K562 (cell line): ENCODE data around the gene NR4A2. TPM values are rescaled to one million over a fixed set of nuclear protein-coding genes. Genes with fewer than 3 reads are reported as not detected.

Experiments
- ARNT ChIP-seq, 2 experiments: fragments of 450-650 bp; IDR thresholded peaks; 2 replicates each; pipeline ENCODE4 v1.6.1; 2016; ENCODE audit warnings: mild to moderate bottlenecking in 1 of 2
- CXXC5 ChIP-seq: fragments of 250-450 bp; sonication (Bioruptor Pico); IDR thresholded peaks from 2 replicates; pipeline ENCODE4 v1.8.0; 2022; ENCODE audit warnings: inconsistent platforms, mild to moderate bottlenecking, moderate library complexity
- FOXA1 ChIP-seq: fragments of 450-650 bp; IDR thresholded peaks from 2 replicates; pipeline ENCODE4 v1.6.1; 2016; ENCODE audit warnings: mild to moderate bottlenecking, borderline replicate concordance
- HOMEZ ChIP-seq: fragments of 250-450 bp; sonication (Bioruptor Pico); IDR thresholded peaks from 2 replicates; pipeline ENCODE4 v1.4.0; 2020; ENCODE audit warnings: mild to moderate bottlenecking, moderate library complexity
- KLF13 ChIP-seq: fragments of 450-650 bp; IDR thresholded peaks from 2 replicates; pipeline ENCODE4 v1.6.1; 2016; ENCODE audit warnings: missing genetic modification characterization, low read depth, mild to moderate bottlenecking, missing compliant biosample characterization, moderate library complexity, borderline replicate concordance
- MTF1 ChIP-seq: fragments of 250-450 bp; sonication (Bioruptor Pico); IDR thresholded peaks from 2 replicates; pipeline ENCODE4 v1.9.0; 2021; ENCODE audit warnings: moderate library complexity, mild to moderate bottlenecking, inconsistent platforms, borderline replicate concordance
- POLR2H ChIP-seq: IDR thresholded peaks from 2 replicates; pipeline ENCODE4 v1.6.1; 2016; ENCODE audit warnings: missing genetic modification characterization, low read depth, mild to moderate bottlenecking, control low read depth, missing compliant biosample characterization, moderate library complexity
- SMARCA4 ChIP-seq: fragments of 450-650 bp; IDR thresholded peaks from 2 replicates; pipeline ENCODE4 v1.6.1; 2016
- STAG1 ChIP-seq: sonication (generic); formaldehyde crosslinking; IDR thresholded peaks from 2 replicates; pipeline ENCODE4 v1.5.0; 2020; ENCODE audit warnings: missing genetic modification reagents, borderline replicate concordance
- THAP7 ChIP-seq: fragments of 250-450 bp; sonication (Bioruptor Pico); IDR thresholded peaks from 2 replicates; pipeline ENCODE4 v1.5.0; 2021
- ZBTB49 ChIP-seq: sonication (generic); formaldehyde crosslinking; IDR thresholded peaks from 2 replicates; pipeline ENCODE4 v1.8.0; 2022; ENCODE audit warnings: missing genetic modification reagents, mild to moderate bottlenecking, borderline replicate concordance
- ZHX1 ChIP-seq: fragments of 150-350 bp; conservative IDR thresholded peaks from 2 replicates; pipeline ENCODE4 v1.6.1; 2014; ENCODE audit warnings: low read length
- polyA plus RNA-seq, 8 experiments: library from polyadenylated mRNA; depleted of rRNA in 4 of 8; stranded (reverse) in 5 of 8; unstranded in 3 of 8; fragments of >200 nt; fragmentation: Nextera tagmentation in 2 of 8; fragmentation: Illumina TruSeq in 1 of 8; extraction: Ambion mirVana in 2 of 8; extraction: Trizol in 1 of 8; gene quantifications; 2 replicates each; pipeline versions ENCODE4 v1.2.1 to v1.2.3, GENCODE V29; 2011 to 2014; ENCODE audit warnings: inconsistent platforms in 1 of 8, missing spikeins in 1 of 8
- total RNA-seq, 7 experiments: library from RNA; depleted of rRNA in 6 of 7; stranded (reverse); fragments of >200 nt in 6 of 7; fragmentation: Illumina TruSeq in 2 of 7; extraction: Trizol in 2 of 7; gene quantifications; 2 replicates each; pipeline versions ENCODE4 v1.2.1 to v1.2.3, GENCODE V29; 2011 to 2021; ENCODE audit warnings: low replicate concordance in 1 of 7
- TF ChIP-seq, protein P1 (sequence below): fragments of 250-450 bp; sonication (Bioruptor Pico); IDR thresholded peaks from 2 replicates; pipeline ENCODE4 v1.8.0; 2022; ENCODE audit warnings: moderate library complexity, mild to moderate bottlenecking, inconsistent platforms
- TF ChIP-seq, protein P2 (sequence below): fragments of 250-450 bp; sonication (Bioruptor Pico); IDR thresholded peaks from 2 replicates; pipeline ENCODE4 v1.8.0; 2022; ENCODE audit warnings: moderate library complexity, mild to moderate bottlenecking, inconsistent platforms
- TF ChIP-seq, protein P3 (sequence below), 2 experiments: fragments of 450-650 bp; IDR thresholded peaks; 2 replicates each; pipeline ENCODE4 v1.6.1; 2016

NR4A2 gene
- total and polyA plus RNA-seq, 9 of the 15 experiments (the other 6 are each of a cell fraction or from before 2014, with no cell fraction given), result 0.94 to 5.1 (median 1.3) TPM

GRCh38 chr2:156341452-156342253 is 9.1 kb upstream of the NR4A2 start (continued):
- TF ChIP-seq SMARCA4 (no peak), HOMEZ (no peak), FOXA1 (no peak), THAP7 (peak; percentile 47; the same call in 1 of the 2 replicates), STAG1 (CRISPR knock-in tag) (no peak), POLR2H (tag) (peak; percentile 89), ZBTB49 (CRISPR knock-in tag) (no peak), ARNT (IDR thresholded peaks at IDR 0.05) (no peak), ZHX1 (no peak), MTF1 (no peak), CXXC5 (CRISPR knock-in tag) (peak; percentile 89), KLF13 (0 out of 2 replicates have a peak, but pooled peaks have one; percentile 28)
- TF ChIP-seq, protein P1, sequence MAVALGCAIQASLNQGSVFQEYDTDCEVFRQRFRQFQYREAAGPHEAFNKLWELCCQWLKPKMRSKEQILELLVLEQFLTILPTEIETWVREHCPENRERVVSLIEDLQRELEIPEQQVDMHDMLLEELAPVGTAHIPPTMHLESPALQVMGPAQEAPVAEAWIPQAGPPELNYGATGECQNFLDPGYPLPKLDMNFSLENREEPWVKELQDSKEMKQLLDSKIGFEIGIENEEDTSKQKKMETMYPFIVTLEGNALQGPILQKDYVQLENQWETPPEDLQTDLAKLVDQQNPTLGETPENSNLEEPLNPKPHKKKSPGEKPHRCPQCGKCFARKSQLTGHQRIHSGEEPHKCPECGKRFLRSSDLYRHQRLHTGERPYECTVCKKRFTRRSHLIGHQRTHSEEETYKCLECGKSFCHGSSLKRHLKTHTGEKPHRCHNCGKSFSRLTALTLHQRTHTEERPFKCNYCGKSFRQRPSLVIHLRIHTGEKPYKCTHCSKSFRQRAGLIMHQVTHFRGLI (CRISPR knock-in tag), result no peak
- TF ChIP-seq, protein P2, sequence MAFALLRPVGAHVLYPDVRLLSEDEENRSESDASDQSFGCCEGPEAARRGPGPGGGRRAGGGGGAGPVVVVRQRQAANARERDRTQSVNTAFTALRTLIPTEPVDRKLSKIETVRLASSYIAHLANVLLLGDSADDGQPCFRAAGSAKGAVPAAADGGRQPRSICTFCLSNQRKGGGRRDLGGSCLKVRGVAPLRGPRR (CRISPR knock-in tag), result no peak
- TF ChIP-seq, protein P3, sequence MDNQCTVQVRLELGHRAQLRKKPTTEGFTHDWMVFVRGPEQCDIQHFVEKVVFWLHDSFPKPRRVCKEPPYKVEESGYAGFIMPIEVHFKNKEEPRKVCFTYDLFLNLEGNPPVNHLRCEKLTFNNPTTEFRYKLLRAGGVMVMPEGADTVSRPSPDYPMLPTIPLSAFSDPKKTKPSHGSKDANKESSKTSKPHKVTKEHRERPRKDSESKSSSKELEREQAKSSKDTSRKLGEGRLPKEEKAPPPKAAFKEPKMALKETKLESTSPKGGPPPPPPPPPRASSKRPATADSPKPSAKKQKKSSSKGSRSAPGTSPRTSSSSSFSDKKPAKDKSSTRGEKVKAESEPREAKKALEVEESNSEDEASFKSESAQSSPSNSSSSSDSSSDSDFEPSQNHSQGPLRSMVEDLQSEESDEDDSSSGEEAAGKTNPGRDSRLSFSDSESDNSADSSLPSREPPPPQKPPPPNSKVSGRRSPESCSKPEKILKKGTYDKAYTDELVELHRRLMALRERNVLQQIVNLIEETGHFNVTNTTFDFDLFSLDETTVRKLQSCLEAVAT (IDR thresholded peaks at IDR 0.05), result peak; percentile 82
